H1 (cell line): ENCODE results near the gene SPSB2.

Source experiments
- ATF2 ChIP-seq: IDR thresholded peaks from 2 replicates; pipeline ENCODE4 v1.6.1; 2012; ENCODE audit warnings: low read length, inconsistent platforms
- BRCA1 ChIP-seq: IDR thresholded peaks from 2 replicates; pipeline ENCODE4 v1.6.1; 2012; ENCODE audit warnings: low read depth, low read length, improper control_type of control experiment
- CTCF ChIP-seq, 3 experiments: IDR thresholded peaks; 1 replicate in 2 of 3; 2 replicates in 1 of 3; pipeline versions ENCODE4 v1.5.1 to v1.6.1; 2011; ENCODE audit warnings: low read length in 3 of 3, mild to moderate bottlenecking in 3 of 3, inconsistent platforms in 2 of 3, low read depth in 1 of 3, moderate library complexity in 1 of 3; ENCODE audit not compliant: insufficient read depth in 1 of 3; ENCODE audit errors: control extremely low read depth in 1 of 3
- EGR1 ChIP-seq: IDR thresholded peaks from 2 replicates; pipeline ENCODE4 v1.6.1; 2011; ENCODE audit warnings: low read depth, low read length, borderline replicate concordance
- EP300 ChIP-seq, 2 experiments: IDR thresholded peaks; 1 replicate in 1 of 2; 2 replicates in 1 of 2; pipeline ENCODE4 v1.6.1; 2011 to 2012; ENCODE audit warnings: low read depth in 2 of 2, low read length in 2 of 2, mild to moderate bottlenecking in 2 of 2, borderline replicate concordance in 1 of 2, inconsistent platforms in 1 of 2, moderate library complexity in 1 of 2
- EZH2 ChIP-seq: fragments of 200-600 bp; sonication (generic); IDR thresholded peaks from 2 replicates; pipeline ENCODE4 v1.7.1; 2012; ENCODE audit warnings: low read depth, mild to moderate bottlenecking, moderate library complexity, low read length, inconsistent platforms; ENCODE audit not compliant: severe bottlenecking
- FOSL1 ChIP-seq: IDR thresholded peaks from 2 replicates; pipeline ENCODE4 v1.6.1; 2011; ENCODE audit warnings: mild to moderate bottlenecking, low read depth, low read length, moderate library complexity; ENCODE audit not compliant: insufficient read depth
- GABPA ChIP-seq: IDR thresholded peaks from 2 replicates; pipeline ENCODE4 v1.6.1; 2011; ENCODE audit warnings: mild to moderate bottlenecking, low read length, moderate library complexity, borderline replicate concordance; ENCODE audit not compliant: insufficient read depth
- HDAC2 ChIP-seq, 2 experiments: fragments of 300-600 bp in 1 of 2; sonication (generic) in 1 of 2; IDR thresholded peaks; 2 replicates each; pipeline ENCODE4 v1.6.1; 2011 to 2012; ENCODE audit warnings: low read depth in 2 of 2, low read length in 2 of 2, mild to moderate bottlenecking in 2 of 2, moderate library complexity in 2 of 2, borderline replicate concordance in 1 of 2, inconsistent platforms in 1 of 2
- RFX5 ChIP-seq: IDR thresholded peaks from 2 replicates; pipeline ENCODE4 v1.6.1; 2011; ENCODE audit warnings: low read depth, low read length, improper control_type of control experiment, borderline replicate concordance
- RXRA ChIP-seq: IDR thresholded peaks from 2 replicates; pipeline ENCODE4 v1.6.1; 2011; ENCODE audit warnings: low read depth, mild to moderate bottlenecking, low read length, moderate library complexity; ENCODE audit not compliant: insufficient read depth
- SUZ12 ChIP-seq: fragments of 200-600 bp; sonication (generic); IDR thresholded peaks from 2 replicates; pipeline ENCODE4 v1.6.1; 2012; ENCODE audit warnings: mild to moderate bottlenecking, inconsistent platforms, low read length, moderate library complexity, mixed read lengths
- TAF1 ChIP-seq: IDR thresholded peaks from 2 replicates; pipeline ENCODE4 v1.6.1; 2011; ENCODE audit warnings: mild to moderate bottlenecking, low read depth, low read length

- TF ChIP-seq BRCA1 (no peak), RFX5 (no peak), GABPA (no peak), CTCF (IDR thresholded peaks at IDR 0.05; ENCODE audit: control extremely low read depth in 1 of 3, insufficient read depth in 1 of 3, low read depth in 1 of 3, low read length in 3 of 3) (no peak), EP300 (IDR thresholded peaks at IDR 0.05; ENCODE audit: borderline replicate concordance in 1 of 2, low read depth in 2 of 2, low read length in 2 of 2) (no peak; a peak in 1 of 3 replicates), HDAC2 (IDR thresholded peaks at IDR 0.05; ENCODE audit: borderline replicate concordance in 1 of 2, low read depth in 2 of 2, low read length in 2 of 2) (no peak), ATF2 (no peak), EGR1 (no peak), SUZ12 (no peak), TAF1 (0 out of 2 replicates have a peak, but pooled peaks have one; percentile 36), RXRA (no peak), EZH2 (no peak), FOSL1 (no peak)
These were observed 42.1 kb upstream of the SPSB2 start for GRCh38 chr12:6914947-6915788.
